H1 (cell line): ENCODE results near the gene NEDD9. TPM values are rescaled to one million over a fixed set of nuclear protein-coding genes. Genes with fewer than 3 reads are reported as not detected.

ENCODE experiments used
- BACH1 ChIP-seq: IDR thresholded peaks from 2 replicates; pipeline ENCODE4 v1.6.1; 2012; ENCODE audit warnings: low read length, improper control_type of control experiment
- BCL11A ChIP-seq, 2 experiments: IDR thresholded peaks; one replicate each; pipeline ENCODE4 v1.6.1; 2011; ENCODE audit warnings: low read depth in 2 of 2, low read length in 2 of 2, mild to moderate bottlenecking in 2 of 2
- HDAC6 ChIP-seq: IDR thresholded peaks from one replicate; pipeline ENCODE4 v1.7.1; 2012; ENCODE audit warnings: low read depth, mild to moderate bottlenecking, inconsistent platforms, low read length, moderate library complexity
- KDM4A ChIP-seq: IDR thresholded peaks from one replicate; pipeline ENCODE4 v1.7.1; 2012; ENCODE audit warnings: low read depth, mild to moderate bottlenecking, moderate library complexity, low read length, inconsistent platforms; ENCODE audit not compliant: severe bottlenecking
- MAFK ChIP-seq: IDR thresholded peaks from 2 replicates; pipeline ENCODE4 v1.6.1; 2012; ENCODE audit warnings: low read depth, mild to moderate bottlenecking, improper control_type of control experiment, low read length
- NRF1 ChIP-seq: IDR thresholded peaks from 2 replicates; pipeline ENCODE4 v1.6.1; 2011; ENCODE audit warnings: mild to moderate bottlenecking, low read depth, low read length, improper control_type of control experiment
- RAD21 ChIP-seq, 2 experiments: IDR thresholded peaks in 1 of 2; conservative IDR thresholded peaks in 1 of 2; 2 replicates each; pipeline ENCODE4 v1.6.1; 2011; ENCODE audit warnings: low read depth in 2 of 2, low read length in 2 of 2, improper control_type of control experiment in 1 of 2, inconsistent platforms in 1 of 2, mild to moderate bottlenecking in 1 of 2, moderate library complexity in 1 of 2
- RNF2 ChIP-seq: fragments of 200-900, 300-1000 bp; sonication (generic); IDR thresholded peaks from 2 replicates; pipeline ENCODE4 v1.7.1; 2016; ENCODE audit warnings: borderline replicate concordance, low read depth, mild to moderate bottlenecking, antibody characterized with exemption, low read length; ENCODE audit not compliant: poor library complexity, severe bottlenecking; ENCODE audit errors: missing control alignments
- SAP30 ChIP-seq: fragments of 300-600 bp; sonication (generic); IDR thresholded peaks from 2 replicates; pipeline ENCODE4 v1.7.1; 2012; ENCODE audit warnings: low read length, moderate library complexity, mild to moderate bottlenecking, inconsistent platforms; ENCODE audit not compliant: insufficient read depth, insufficient replicate concordance
- SIRT6 ChIP-seq: IDR thresholded peaks from one replicate; pipeline ENCODE4 v1.7.1; 2012; ENCODE audit warnings: low read length, inconsistent platforms
- SP2 ChIP-seq: IDR thresholded peaks from 2 replicates; pipeline ENCODE4 v1.6.1; 2012; ENCODE audit warnings: mild to moderate bottlenecking, low read length, inconsistent platforms
- SRF ChIP-seq: IDR thresholded peaks from 2 replicates; pipeline ENCODE4 v1.6.1; 2011; ENCODE audit warnings: mild to moderate bottlenecking, low read depth, low read length, moderate library complexity
- SUZ12 ChIP-seq: fragments of 200-600 bp; sonication (generic); IDR thresholded peaks from 2 replicates; pipeline ENCODE4 v1.6.1; 2012; ENCODE audit warnings: mild to moderate bottlenecking, inconsistent platforms, low read length, moderate library complexity, mixed read lengths
- TBP ChIP-seq: IDR thresholded peaks from 2 replicates; pipeline ENCODE4 v1.6.1; 2011; ENCODE audit warnings: low read depth, low read length, improper control_type of control experiment
- TEAD4 ChIP-seq: IDR thresholded peaks from 2 replicates; pipeline ENCODE4 v1.6.1; 2012; ENCODE audit warnings: low read depth, low read length, inconsistent platforms, mixed read lengths
- polyA plus RNA-seq, 7 experiments: library from polyadenylated mRNA; depleted of rRNA in 3 of 7; stranded (reverse) in 5 of 7; unstranded in 2 of 7; fragments of >200 nt in 5 of 7; fragments of 200-250 nt in 2 of 7; gene quantifications; 1 replicate in 5 of 7; 2 replicates in 1 of 7; 4 replicates in 1 of 7; pipeline versions ENCODE4 v1.2.1 to v1.2.3, GENCODE V29; 2011 to 2013; ENCODE audit warnings: missing spikeins in 2 of 7, mixed read lengths in 2 of 7
- total RNA-seq: library from RNA; stranded (reverse); fragmentation: NEBNext Ultra II Directional; extraction: Animal tissue kit (Norgen Biotek cat#: 25700); gene quantifications from 2 replicates; pipeline ENCODE4 v1.2.1, GENCODE V29; 2021
- TF ChIP-seq, protein P1 (sequence below), 3 experiments: IDR thresholded peaks; 1 replicate in 2 of 3; 2 replicates in 1 of 3; pipeline versions ENCODE4 v1.5.1 to v1.6.1; 2011; ENCODE audit warnings: low read length in 3 of 3, mild to moderate bottlenecking in 3 of 3, inconsistent platforms in 2 of 3, low read depth in 1 of 3, moderate library complexity in 1 of 3; ENCODE audit not compliant: insufficient read depth in 1 of 3; ENCODE audit errors: control extremely low read depth in 1 of 3

Gene NEDD9
- total and polyA plus RNA-seq, 2 of the 8 experiments (the other 6 are each of a cell fraction or from before 2014, with no cell fraction given) = 3.6 to 12.0 TPM

- no peak for TF ChIP-seq RNF2
- no peak for TF ChIP-seq BACH1
- TF ChIP-seq SRF = no peak
- no peak for TF ChIP-seq RAD21 (IDR thresholded peaks at IDR 0.05 in 1 of 2, conservative IDR thresholded peaks at IDR 0.05 in 1 of 2; ENCODE audit: low read depth in 2 of 2, low read length in 2 of 2)
- no peak for TF ChIP-seq MAFK
- no peak for TF ChIP-seq SP2
- TF ChIP-seq SIRT6 = no peak
- TF ChIP-seq SAP30 = no peak
- TF ChIP-seq KDM4A = no peak
- TF ChIP-seq SUZ12 = no peak
- TF ChIP-seq, protein P1, sequence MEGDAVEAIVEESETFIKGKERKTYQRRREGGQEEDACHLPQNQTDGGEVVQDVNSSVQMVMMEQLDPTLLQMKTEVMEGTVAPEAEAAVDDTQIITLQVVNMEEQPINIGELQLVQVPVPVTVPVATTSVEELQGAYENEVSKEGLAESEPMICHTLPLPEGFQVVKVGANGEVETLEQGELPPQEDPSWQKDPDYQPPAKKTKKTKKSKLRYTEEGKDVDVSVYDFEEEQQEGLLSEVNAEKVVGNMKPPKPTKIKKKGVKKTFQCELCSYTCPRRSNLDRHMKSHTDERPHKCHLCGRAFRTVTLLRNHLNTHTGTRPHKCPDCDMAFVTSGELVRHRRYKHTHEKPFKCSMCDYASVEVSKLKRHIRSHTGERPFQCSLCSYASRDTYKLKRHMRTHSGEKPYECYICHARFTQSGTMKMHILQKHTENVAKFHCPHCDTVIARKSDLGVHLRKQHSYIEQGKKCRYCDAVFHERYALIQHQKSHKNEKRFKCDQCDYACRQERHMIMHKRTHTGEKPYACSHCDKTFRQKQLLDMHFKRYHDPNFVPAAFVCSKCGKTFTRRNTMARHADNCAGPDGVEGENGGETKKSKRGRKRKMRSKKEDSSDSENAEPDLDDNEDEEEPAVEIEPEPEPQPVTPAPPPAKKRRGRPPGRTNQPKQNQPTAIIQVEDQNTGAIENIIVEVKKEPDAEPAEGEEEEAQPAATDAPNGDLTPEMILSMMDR (IDR thresholded peaks at IDR 0.05; ENCODE audit: control extremely low read depth in 1 of 3, insufficient read depth in 1 of 3, low read depth in 1 of 3, low read length in 3 of 3) = no peak
- TF ChIP-seq BCL11A (IDR thresholded peaks at IDR 0.05; ENCODE audit: low read depth in 2 of 2, low read length in 2 of 2) = no peak
- no peak for TF ChIP-seq TEAD4
- TF ChIP-seq NRF1 = no peak
- TF ChIP-seq HDAC6 = no peak
- no peak for TF ChIP-seq TBP
Observed at GRCh38 chr6:11235062-11235461, 2.6 kb upstream of the NEDD9 start (continued).
